ENCODE data around the gene TUBD1. TPM values are rescaled to one million over a fixed set of nuclear protein-coding genes. Genes with fewer than 3 reads are reported as not detected.

Gene TUBD1
- total RNA-seq, 1 donor from 2014 or later = 21.9 TPM

DNA sequence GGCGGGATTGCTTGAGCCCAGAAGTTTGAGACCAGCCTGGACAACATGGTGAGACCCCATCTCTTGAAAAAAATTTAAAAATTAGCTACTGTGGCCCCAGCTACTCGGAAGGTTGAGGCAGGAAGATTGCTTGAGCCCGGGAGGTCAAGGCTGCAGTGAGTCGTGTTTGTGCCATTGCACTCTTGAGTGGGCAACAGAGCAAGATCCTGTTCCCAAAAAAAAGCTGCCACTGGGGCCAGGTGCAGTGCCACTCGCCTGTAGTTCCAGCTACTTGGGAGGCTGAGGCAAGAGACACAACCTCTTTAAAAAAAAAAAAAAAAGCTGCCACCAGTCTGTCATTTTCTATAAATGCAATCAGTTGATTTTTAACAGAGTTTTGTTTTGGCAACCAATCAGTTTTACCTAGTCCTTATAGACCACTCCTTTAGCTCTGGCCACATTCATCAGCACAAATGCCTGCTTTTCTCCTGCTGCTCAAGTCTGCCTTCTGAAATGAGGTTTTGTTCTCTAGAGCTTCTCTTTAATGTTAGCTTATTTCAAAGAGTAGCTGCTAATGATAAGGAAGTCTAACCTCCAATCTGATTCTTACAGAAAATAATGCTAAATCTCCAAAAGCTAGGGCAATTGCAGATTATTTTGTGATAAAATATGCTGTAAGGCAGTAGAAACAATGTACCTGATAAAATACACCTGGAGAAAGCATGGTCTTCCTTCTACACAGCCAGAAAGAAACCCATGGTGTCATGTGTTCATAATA is 64.8 kb downstream of the TUBD1 start:
- H3K9me3 ChIP-seq (ENCODE audit: control insufficient read depth in 3 of 3, low read length in 3 of 3) = no peaks in the 10 kb centered on the region
- no peaks in the 10 kb centered on the region for H3K27me3 ChIP-seq (ENCODE audit: control insufficient read depth in 3 of 3, insufficient read depth in 3 of 3, low read length in 3 of 3)
- H3K4me1 ChIP-seq (ENCODE audit: control insufficient read depth in 3 of 3, insufficient read depth in 3 of 3, low read length in 3 of 3) = peaks cover 12 to 33% (median 24%) of the 10 kb centered on the region in 3 donors
- peak overlapping the region; percentile 79 for H3K27ac ChIP-seq (ENCODE audit: low read depth, low read length)
- H3K36me3 ChIP-seq (ENCODE audit: control insufficient read depth in 3 of 3, insufficient read depth in 3 of 3, low read length in 3 of 3) = no peaks in the 10 kb centered on the region
- no peak overlapping the region for H3K4me3 ChIP-seq (ENCODE audit: low read length in 3 of 3)
- H3K9ac ChIP-seq (ENCODE audit: low read depth in 1 of 3, low read length in 3 of 3) = no peak overlapping the region

DNA sequence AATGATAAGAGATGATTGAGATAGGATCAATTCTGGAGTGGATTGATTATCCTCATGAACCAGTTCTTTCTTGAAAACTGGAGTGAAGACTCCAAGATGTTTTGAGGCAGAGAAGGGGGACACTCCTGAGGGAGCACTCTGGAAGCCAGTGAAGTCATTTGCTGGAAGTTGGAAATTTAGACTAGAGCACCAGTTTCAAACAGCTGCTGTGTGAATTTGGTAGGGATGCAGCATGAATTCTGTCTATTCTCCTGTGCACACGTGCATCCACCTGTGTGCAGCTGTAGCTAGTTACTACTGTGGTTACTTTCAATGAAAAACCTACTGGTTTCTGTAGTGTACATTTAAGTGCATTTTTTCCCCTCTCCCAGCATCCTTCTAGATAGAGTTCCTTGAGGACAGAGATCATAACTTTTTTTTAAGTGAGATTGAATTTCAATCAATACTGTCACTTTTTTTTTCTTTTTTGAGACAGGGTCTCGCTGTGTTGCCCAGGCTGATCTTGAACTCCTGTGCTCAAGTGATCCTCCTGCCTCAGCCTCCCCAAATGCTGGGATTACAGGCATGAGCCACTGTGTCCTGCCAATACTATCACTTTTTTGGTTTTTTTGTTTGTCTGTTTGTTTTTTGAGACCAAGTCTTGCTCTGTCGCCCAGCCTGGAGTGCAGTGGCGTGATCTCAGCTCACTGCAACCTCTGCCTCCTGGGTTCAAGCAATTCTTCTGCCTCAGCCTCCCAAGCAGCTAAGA is 65.9 kb downstream of the TUBD1 start:
- Histone ChIP-seq H3K27me3 (ENCODE audit: control insufficient read depth in 3 of 3, insufficient read depth in 3 of 3, low read length in 3 of 3) (no peaks in the 10 kb centered on the region), H3K4me1 (ENCODE audit: control insufficient read depth in 3 of 3, insufficient read depth in 3 of 3, low read length in 3 of 3) (peaks cover 12 to 32% (median 24%) of the 10 kb centered on the region in 3 donors), H3K27ac (ENCODE audit: low read depth, low read length) (peak overlapping the region; percentile 79), H3K36me3 (ENCODE audit: control insufficient read depth in 3 of 3, insufficient read depth in 3 of 3, low read length in 3 of 3) (no peaks in the 10 kb centered on the region), H3K4me3 (ENCODE audit: low read length in 3 of 3) (no peak overlapping the region), H3K9me3 (ENCODE audit: control insufficient read depth in 3 of 3, low read length in 3 of 3) (no peaks in the 10 kb centered on the region), H3K9ac (ENCODE audit: low read depth in 1 of 3, low read length in 3 of 3) (no peak overlapping the region)

DNA sequence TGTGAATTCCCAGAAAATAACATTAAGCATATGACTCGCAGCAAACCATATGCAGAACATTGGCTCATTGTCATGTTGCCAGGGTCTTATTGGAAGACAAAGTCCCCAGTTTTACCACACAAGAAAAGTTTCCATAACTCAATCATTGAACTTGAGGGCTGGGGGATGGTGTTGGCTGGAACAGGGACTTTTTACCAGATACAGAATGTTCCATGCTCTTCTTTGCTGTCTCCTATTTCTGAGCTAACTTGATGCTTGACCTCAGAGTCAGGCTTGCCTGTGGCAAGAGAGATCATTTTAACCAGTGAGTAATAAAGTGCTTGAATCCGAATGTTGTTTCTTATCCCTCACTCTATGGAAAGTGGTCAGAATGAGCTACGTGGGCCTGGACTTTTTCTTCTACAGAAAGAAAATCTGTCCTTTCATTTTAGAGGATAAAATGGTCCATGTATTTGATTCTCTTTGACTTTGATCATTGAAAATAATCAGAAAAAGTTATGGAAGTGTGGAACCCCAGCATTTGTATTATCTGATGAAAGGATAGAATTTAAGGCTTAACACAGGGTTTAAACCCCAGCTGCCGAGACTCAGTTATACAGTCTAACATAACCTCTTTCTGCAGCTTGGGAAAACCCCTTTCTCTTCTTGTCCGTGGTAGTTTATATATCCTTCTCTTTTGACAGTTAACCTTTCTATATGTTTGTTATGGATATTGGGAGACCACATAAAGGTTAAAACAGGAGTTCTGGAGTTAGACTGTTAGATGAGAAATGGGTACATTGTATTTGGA is 67.0 kb downstream of the TUBD1 start:
- H3K27ac ChIP-seq (ENCODE audit: low read depth, low read length) = peak overlapping the region; percentile 79
- peaks cover 12 to 32% (median 24%) of the 10 kb centered on the region in 3 donors for H3K4me1 ChIP-seq (ENCODE audit: control insufficient read depth in 3 of 3, insufficient read depth in 3 of 3, low read length in 3 of 3)
- H3K4me3 ChIP-seq (ENCODE audit: low read length in 3 of 3) = no peak overlapping the region

DNA sequence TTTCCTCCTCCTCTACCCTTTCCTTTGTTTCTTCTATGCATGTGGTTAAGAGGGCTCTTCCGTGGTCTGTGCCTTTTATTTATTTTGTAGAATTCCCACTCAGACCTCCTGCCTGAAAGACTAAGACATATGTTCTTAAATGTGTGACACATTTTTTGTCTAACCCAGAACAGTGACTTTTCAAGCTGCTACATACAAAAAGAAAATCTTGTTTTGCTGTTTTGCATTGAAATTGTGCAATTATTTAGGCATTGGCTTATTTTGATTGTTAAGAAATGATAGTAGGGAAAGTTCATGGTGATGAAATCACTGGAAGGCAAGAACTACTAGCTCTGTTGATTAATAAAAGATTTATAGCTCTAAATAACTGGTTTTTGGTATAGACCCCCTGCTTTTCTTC is 76.8 kb downstream of the TUBD1 start:
- Histone ChIP-seq H3K27me3 (ENCODE audit: control insufficient read depth in 3 of 3, insufficient read depth in 3 of 3, low read length in 3 of 3) (no peaks in the 10 kb centered on the region), H3K4me1 (ENCODE audit: control insufficient read depth in 3 of 3, insufficient read depth in 3 of 3, low read length in 3 of 3) (no peaks in the 10 kb centered on the region), H3K9me3 (ENCODE audit: control insufficient read depth in 3 of 3, low read length in 3 of 3) (no peaks in the 10 kb centered on the region), H3K36me3 (ENCODE audit: control insufficient read depth in 3 of 3, insufficient read depth in 3 of 3, low read length in 3 of 3) (peaks cover 0 to 12% (median 2%) of the 10 kb centered on the region in 3 donors), H3K27ac (ENCODE audit: low read depth, low read length) (peak overlapping the region; percentile 21), H3K4me3 (ENCODE audit: low read length in 3 of 3) (no peak overlapping the region), H3K9ac (ENCODE audit: low read depth in 1 of 3, low read length in 3 of 3) (no peak overlapping the region)

More for the DNA sequence above, 67.0 kb downstream of the TUBD1 start:
- Histone ChIP-seq H3K36me3 (ENCODE audit: control insufficient read depth in 3 of 3, insufficient read depth in 3 of 3, low read length in 3 of 3) (no peaks in the 10 kb centered on the region), H3K27me3 (ENCODE audit: control insufficient read depth in 3 of 3, insufficient read depth in 3 of 3, low read length in 3 of 3) (no peaks in the 10 kb centered on the region), H3K9ac (ENCODE audit: low read depth in 1 of 3, low read length in 3 of 3) (peak overlapping the region in 1 of 3 donors; percentile 51), H3K9me3 (ENCODE audit: control insufficient read depth in 3 of 3, low read length in 3 of 3) (no peaks in the 10 kb centered on the region)

DNA sequence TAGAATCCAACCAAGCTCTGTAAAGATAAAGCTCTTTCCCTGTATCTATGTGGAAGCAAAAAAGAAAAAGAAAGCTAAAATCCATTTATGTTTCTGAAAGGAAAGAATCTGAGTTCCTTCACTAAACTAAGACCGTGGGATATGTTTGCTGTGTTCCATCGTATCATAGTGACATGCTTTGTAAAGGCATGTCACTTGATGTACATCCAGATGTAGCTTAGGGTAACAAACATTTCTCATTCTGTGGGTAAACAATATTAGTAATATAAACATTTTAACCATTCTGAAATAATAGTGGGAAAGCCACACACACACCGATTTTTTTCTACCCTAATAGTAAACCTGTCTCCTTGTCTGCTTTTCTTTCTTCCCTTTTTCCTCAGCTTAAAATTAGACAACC is 78.1 kb downstream of the TUBD1 start:
- no peak overlapping the region for H3K4me3 ChIP-seq (ENCODE audit: low read length in 3 of 3)
- H3K9ac ChIP-seq (ENCODE audit: low read depth in 1 of 3, low read length in 3 of 3) = no peak overlapping the region
- no peaks in the 10 kb centered on the region for H3K9me3 ChIP-seq (ENCODE audit: control insufficient read depth in 3 of 3, low read length in 3 of 3)
- H3K27me3 ChIP-seq (ENCODE audit: control insufficient read depth in 3 of 3, insufficient read depth in 3 of 3, low read length in 3 of 3) = no peaks in the 10 kb centered on the region
- H3K27ac ChIP-seq (ENCODE audit: low read depth, low read length) = no peak overlapping the region
- H3K4me1 ChIP-seq (ENCODE audit: control insufficient read depth in 3 of 3, insufficient read depth in 3 of 3, low read length in 3 of 3) = no peaks in the 10 kb centered on the region
- peaks cover 0 to 12% (median 2%) of the 10 kb centered on the region in 3 donors for H3K36me3 ChIP-seq (ENCODE audit: control insufficient read depth in 3 of 3, insufficient read depth in 3 of 3, low read length in 3 of 3)

DNA sequence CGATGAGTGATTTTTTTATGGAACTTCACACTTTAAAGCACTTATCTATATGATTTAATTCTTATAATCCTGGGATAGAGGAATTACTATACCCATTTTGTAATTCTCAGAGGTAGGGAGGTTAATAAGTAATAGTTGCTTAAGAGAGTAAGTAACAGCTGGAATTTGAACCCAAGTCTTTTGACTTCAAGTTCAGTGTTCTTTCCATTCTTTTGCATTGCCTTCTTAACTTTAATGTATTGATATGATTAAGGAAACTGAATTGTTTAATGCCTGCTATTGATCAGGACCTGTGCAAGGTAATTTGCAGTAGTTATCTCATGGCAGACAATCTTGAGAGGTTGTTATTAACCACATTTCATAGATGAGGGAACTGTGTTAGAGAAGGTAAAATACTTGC is 78.5 kb downstream of the TUBD1 start:
- H3K27ac ChIP-seq (ENCODE audit: low read depth, low read length) = no peak overlapping the region
- H3K9me3 ChIP-seq (ENCODE audit: control insufficient read depth in 3 of 3, low read length in 3 of 3) = no peaks in the 10 kb centered on the region
- no peaks in the 10 kb centered on the region for H3K4me1 ChIP-seq (ENCODE audit: control insufficient read depth in 3 of 3, insufficient read depth in 3 of 3, low read length in 3 of 3)
- no peaks in the 10 kb centered on the region for H3K27me3 ChIP-seq (ENCODE audit: control insufficient read depth in 3 of 3, insufficient read depth in 3 of 3, low read length in 3 of 3)
- H3K9ac ChIP-seq (ENCODE audit: low read depth in 1 of 3, low read length in 3 of 3) = no peak overlapping the region
- peaks cover 0 to 12% (median 2%) of the 10 kb centered on the region in 3 donors for H3K36me3 ChIP-seq (ENCODE audit: control insufficient read depth in 3 of 3, insufficient read depth in 3 of 3, low read length in 3 of 3)
- no peak overlapping the region for H3K4me3 ChIP-seq (ENCODE audit: low read length in 3 of 3)

DNA sequence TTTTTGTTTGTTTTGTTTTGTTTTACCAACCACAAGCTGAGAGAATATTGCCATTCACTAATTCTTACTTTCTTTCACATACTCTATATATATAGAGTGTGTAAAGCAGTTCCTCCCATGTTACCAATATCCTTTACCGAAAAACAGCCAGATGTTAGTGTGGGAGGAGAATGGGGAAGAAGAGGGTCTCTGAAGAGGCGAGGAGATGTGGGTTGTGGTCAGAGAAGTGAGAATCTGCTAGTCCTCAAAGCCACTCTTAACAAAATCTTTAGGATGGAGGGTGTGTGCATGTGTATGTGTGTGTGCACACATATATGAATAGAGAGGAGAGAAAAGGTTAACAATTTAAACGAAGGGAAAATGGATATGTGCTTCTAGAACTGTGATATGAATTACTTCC is 80.6 kb downstream of the TUBD1 start:
- no peaks in the 10 kb centered on the region for H3K4me1 ChIP-seq (ENCODE audit: control insufficient read depth in 3 of 3, insufficient read depth in 3 of 3, low read length in 3 of 3)
- no peak overlapping the region for H3K27ac ChIP-seq (ENCODE audit: low read depth, low read length)
- H3K4me3 ChIP-seq (ENCODE audit: low read length in 3 of 3) = no peak overlapping the region
- no peaks in the 10 kb centered on the region for H3K27me3 ChIP-seq (ENCODE audit: control insufficient read depth in 3 of 3, insufficient read depth in 3 of 3, low read length in 3 of 3)
- peaks cover 2 to 12% (median 2%) of the 10 kb centered on the region in 3 donors for H3K36me3 ChIP-seq (ENCODE audit: control insufficient read depth in 3 of 3, insufficient read depth in 3 of 3, low read length in 3 of 3)
- H3K9ac ChIP-seq (ENCODE audit: low read depth in 1 of 3, low read length in 3 of 3) = no peak overlapping the region
- no peaks in the 10 kb centered on the region for H3K9me3 ChIP-seq (ENCODE audit: control insufficient read depth in 3 of 3, low read length in 3 of 3)

DNA sequence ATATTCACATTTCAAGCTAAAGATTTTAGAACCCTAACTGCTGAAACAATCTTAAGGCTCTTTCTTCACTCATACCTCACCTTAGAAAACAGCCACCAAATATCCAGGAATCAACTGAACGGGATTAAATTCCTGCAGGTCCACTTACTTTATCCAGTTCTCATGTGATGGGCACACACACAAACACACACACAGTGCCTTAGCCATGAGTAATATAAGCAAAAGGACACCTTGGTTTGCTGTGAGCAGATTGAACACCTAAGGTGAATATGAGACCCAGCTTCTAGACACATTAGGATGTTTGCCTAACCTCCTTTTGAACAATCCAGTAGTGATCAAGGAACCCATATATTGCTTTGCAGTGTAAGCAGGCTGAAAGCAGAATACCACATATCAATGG is 81.5 kb downstream of the TUBD1 start:
- H3K4me1 ChIP-seq (ENCODE audit: control insufficient read depth in 3 of 3, insufficient read depth in 3 of 3, low read length in 3 of 3) = no peaks in the 10 kb centered on the region
- H3K27me3 ChIP-seq (ENCODE audit: control insufficient read depth in 3 of 3, insufficient read depth in 3 of 3, low read length in 3 of 3) = no peaks in the 10 kb centered on the region
- no peak overlapping the region for H3K9ac ChIP-seq (ENCODE audit: low read depth in 1 of 3, low read length in 3 of 3)
- no peaks in the 10 kb centered on the region for H3K9me3 ChIP-seq (ENCODE audit: control insufficient read depth in 3 of 3, low read length in 3 of 3)
- no peak overlapping the region for H3K27ac ChIP-seq (ENCODE audit: low read depth, low read length)
- peaks cover 2 to 12% (median 2%) of the 10 kb centered on the region in 3 donors for H3K36me3 ChIP-seq (ENCODE audit: control insufficient read depth in 3 of 3, insufficient read depth in 3 of 3, low read length in 3 of 3)
- no peak overlapping the region for H3K4me3 ChIP-seq (ENCODE audit: low read length in 3 of 3)

DNA sequence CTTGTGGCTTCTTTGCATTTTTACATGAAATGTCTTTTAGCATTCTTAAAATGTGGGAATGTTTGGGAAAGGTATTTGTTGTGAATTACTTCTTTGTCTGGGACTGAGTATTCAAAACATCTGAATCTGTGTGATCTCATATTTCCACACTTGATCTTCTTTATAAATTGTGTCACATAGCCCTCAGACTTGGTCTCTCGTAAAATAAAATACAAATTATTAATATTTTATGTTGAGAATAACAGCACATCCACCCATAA is 81.9 kb downstream of the TUBD1 start:
- Histone ChIP-seq H3K4me3 (ENCODE audit: low read length in 3 of 3) (no peak overlapping the region), H3K9ac (ENCODE audit: low read depth in 1 of 3, low read length in 3 of 3) (no peak overlapping the region), H3K9me3 (ENCODE audit: control insufficient read depth in 3 of 3, low read length in 3 of 3) (no peaks in the 10 kb centered on the region), H3K27ac (ENCODE audit: low read depth, low read length) (no peak overlapping the region), H3K4me1 (ENCODE audit: control insufficient read depth in 3 of 3, insufficient read depth in 3 of 3, low read length in 3 of 3) (no peaks in the 10 kb centered on the region), H3K36me3 (ENCODE audit: control insufficient read depth in 3 of 3, insufficient read depth in 3 of 3, low read length in 3 of 3) (peaks cover 2 to 12% (median 2%) of the 10 kb centered on the region in 3 donors), H3K27me3 (ENCODE audit: control insufficient read depth in 3 of 3, insufficient read depth in 3 of 3, low read length in 3 of 3) (no peaks in the 10 kb centered on the region)
